ENCODE results near the gene PLCXD1.
A peak's percentile ranks its signal among the peaks of the same experiment; 100 is the strongest.
"Not testable (repeated sequence)": the region's sequence is repeated elsewhere in the genome, so short reads cannot be mapped to it uniquely, and the experiment has no call there.

Gene PLCXD1

GRCh38 chrX:262381-262909, 18.7 kb upstream of the PLCXD1 start:
- peak; percentile 13 for DNase-seq (ENCODE audit: low spot score)

- DNase-seq (ENCODE audit: low spot score), result not testable (repeated sequence)
Measured at GRCh38 chrX:264006-264405, 17.2 kb upstream of the PLCXD1 start.

- no peak for DNase-seq (ENCODE audit: low spot score)
Measured at GRCh38 chrX:264634-265455, 16.3 kb upstream of the PLCXD1 start.

GRCh38 chrX:265502-265901, 15.7 kb upstream of the PLCXD1 start:
- DNase-seq (ENCODE audit: low spot score), result no peak

GRCh38 chrX:267771-268261, 13.4 kb upstream of the PLCXD1 start:
- no peak for DNase-seq (ENCODE audit: low spot score)

- DNase-seq (ENCODE audit: low spot score), result no peak
Measured at GRCh38 chrX:270848-271367, 10.3 kb upstream of the PLCXD1 start.

- no peak for DNase-seq (ENCODE audit: low spot score)
Measured at GRCh38 chrX:274904-275475, 6.2 kb upstream of the PLCXD1 start.

GRCh38 chrX:275476-275966, 5.7 kb upstream of the PLCXD1 start:
- no peak for DNase-seq (ENCODE audit: low spot score)

- DNase-seq (ENCODE audit: low spot score), result peak; percentile 64
Measured at GRCh38 chrX:275967-276580, 5.1 kb upstream of the PLCXD1 start.

- no peak for DNase-seq (ENCODE audit: low spot score)
Measured at GRCh38 chrX:276581-277201, 4.5 kb upstream of the PLCXD1 start.

- not testable (repeated sequence) for DNase-seq (ENCODE audit: low spot score)
Measured at GRCh38 chrX:279757-280604, 1.2 kb upstream of the PLCXD1 start.

- not testable (repeated sequence) for DNase-seq (ENCODE audit: low spot score)
Measured at GRCh38 chrX:280722-281121, 459 bp upstream of the PLCXD1 start.

- DNase-seq (ENCODE audit: low spot score), result not testable (repeated sequence)
Measured at GRCh38 chrX:282000-282681, 960 bp downstream of the PLCXD1 start.

GRCh38 chrX:283115-283845, 2.1 kb downstream of the PLCXD1 start:
- DNase-seq (ENCODE audit: low spot score), result peak; percentile 82

GRCh38 chrX:285076-285677, 4.0 kb downstream of the PLCXD1 start:
- DNase-seq (ENCODE audit: low spot score), result no peak

GRCh38 chrX:287670-288069, 6.5 kb downstream of the PLCXD1 start:
- no peak for DNase-seq (ENCODE audit: low spot score)

GRCh38 chrX:288561-288991, 7.4 kb downstream of the PLCXD1 start:
- DNase-seq (ENCODE audit: low spot score), result no peak

GRCh38 chrX:290476-291166, 9.4 kb downstream of the PLCXD1 start:
- DNase-seq (ENCODE audit: low spot score), result no peak

Data from LoVo (cell line).